SJSA1 (cell line): ENCODE measurements around the gene EME2. TPM values are rescaled to one million over a fixed set of nuclear protein-coding genes. Genes with fewer than 3 reads are reported as not detected.
"Not testable (repeated sequence)": the region's sequence is repeated elsewhere in the genome, so short reads cannot be mapped to it uniquely, and the experiment has no call there.

Experiments used
- DNase-seq, 2 experiments: peaks; one replicate each; pipeline ENCODE4 v3.0.0-alpha.2; 2015 to 2020; ENCODE audit warnings: low spot score in 2 of 2, low read depth in 1 of 2
- H3K27ac ChIP-seq: fragments of 250-450 bp; sonication (Bioruptor Pico); 2 replicates; pipeline ENCODE4 v1.5.1; 2020; ENCODE audit warnings: mild to moderate bottlenecking, moderate library complexity
- H3K27me3 ChIP-seq: fragments of 250-450 bp; sonication (Bioruptor Pico); replicated peaks from 2 replicates; pipeline ENCODE4 v1.5.1; 2020; ENCODE audit warnings: mild to moderate bottlenecking, moderate library complexity
- H3K36me3 ChIP-seq: fragments of 250-450 bp; sonication (Bioruptor Pico); 2 replicates; pipeline ENCODE4 v1.5.1; 2020; ENCODE audit warnings: mild to moderate bottlenecking
- H3K4me1 ChIP-seq: fragments of 250-450 bp; sonication (Bioruptor Pico); replicated peaks from 2 replicates; pipeline ENCODE4 v1.6.1; 2021; ENCODE audit warnings: mild to moderate bottlenecking
- H3K4me3 ChIP-seq: fragments of 250-450 bp; sonication (Bioruptor Pico); 2 replicates; pipeline ENCODE4 v1.5.1; 2020; ENCODE audit warnings: mild to moderate bottlenecking
- H3K9me3 ChIP-seq: fragments of 250-450 bp; sonication (Bioruptor Pico); replicated peaks from 2 replicates; pipeline ENCODE4 v1.5.1; 2020; ENCODE audit warnings: mild to moderate bottlenecking
- total RNA-seq: library from RNA; depleted of rRNA; stranded (reverse); fragments of >200 nt; shearing (Covaris generic); gene quantifications from 2 replicates; pipeline ENCODE4 v1.2.3, GENCODE V29; 2014; rRNA removed

Gene EME2, protein sequence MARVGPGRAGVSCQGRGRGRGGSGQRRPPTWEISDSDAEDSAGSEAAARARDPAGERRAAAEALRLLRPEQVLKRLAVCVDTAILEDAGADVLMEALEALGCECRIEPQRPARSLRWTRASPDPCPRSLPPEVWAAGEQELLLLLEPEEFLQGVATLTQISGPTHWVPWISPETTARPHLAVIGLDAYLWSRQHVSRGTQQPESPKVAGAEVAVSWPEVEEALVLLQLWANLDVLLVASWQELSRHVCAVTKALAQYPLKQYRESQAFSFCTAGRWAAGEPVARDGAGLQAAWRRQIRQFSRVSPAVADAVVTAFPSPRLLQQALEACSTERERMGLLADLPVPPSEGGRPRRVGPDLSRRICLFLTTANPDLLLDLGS
- total RNA-seq = 6.9 and 7.7 TPM in 2 replicates

DNA sequence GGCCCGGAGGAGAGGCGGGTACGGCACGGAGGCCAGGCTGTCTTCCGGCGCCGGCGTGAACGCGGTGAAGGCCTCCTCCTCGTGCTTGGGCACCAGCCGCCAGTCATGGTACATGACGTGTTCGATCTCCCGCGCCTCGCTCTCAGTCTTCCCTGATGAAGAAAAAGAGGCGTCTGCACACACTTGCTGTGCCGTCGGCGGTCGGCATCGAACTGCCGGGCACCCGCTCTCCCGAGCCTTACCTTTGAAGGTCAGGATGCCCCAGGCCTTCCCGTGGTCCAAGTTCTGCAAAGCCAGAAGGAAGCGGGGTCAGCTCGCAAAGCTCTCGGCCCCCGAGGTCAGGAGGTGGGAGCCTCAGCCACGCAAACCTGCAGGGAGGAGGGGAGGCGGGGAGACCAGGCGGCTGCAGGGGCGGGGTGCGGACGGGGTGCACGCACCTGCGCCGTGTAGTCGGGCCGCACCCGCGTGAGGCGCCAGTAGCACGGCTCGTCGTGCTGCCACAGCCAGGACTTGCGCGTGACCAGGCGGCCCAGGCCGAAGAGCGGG is at the start of gene EME2:
Gene EME2 (plus strand): TSS at position 449 of the 546 bp plus-strand sequence. CDS start 418 bp downstream, outside the sequence.
- peaks cover 30% of the 10 kb centered on the region for H3K4me1 ChIP-seq
- H3K4me3 ChIP-seq = peak within 1 kb of the TSS; percentile 98
- peaks cover 89% of the 10 kb centered on the region for H3K36me3 ChIP-seq
- H3K27me3 ChIP-seq = no peaks in the 10 kb centered on the region
- peak in 1 of 2 experiments; percentile 47 for DNase-seq
- H3K27ac ChIP-seq = peak within 1 kb of the TSS; percentile 55
- peaks cover 4% of the 10 kb centered on the region for H3K9me3 ChIP-seq

DNA sequence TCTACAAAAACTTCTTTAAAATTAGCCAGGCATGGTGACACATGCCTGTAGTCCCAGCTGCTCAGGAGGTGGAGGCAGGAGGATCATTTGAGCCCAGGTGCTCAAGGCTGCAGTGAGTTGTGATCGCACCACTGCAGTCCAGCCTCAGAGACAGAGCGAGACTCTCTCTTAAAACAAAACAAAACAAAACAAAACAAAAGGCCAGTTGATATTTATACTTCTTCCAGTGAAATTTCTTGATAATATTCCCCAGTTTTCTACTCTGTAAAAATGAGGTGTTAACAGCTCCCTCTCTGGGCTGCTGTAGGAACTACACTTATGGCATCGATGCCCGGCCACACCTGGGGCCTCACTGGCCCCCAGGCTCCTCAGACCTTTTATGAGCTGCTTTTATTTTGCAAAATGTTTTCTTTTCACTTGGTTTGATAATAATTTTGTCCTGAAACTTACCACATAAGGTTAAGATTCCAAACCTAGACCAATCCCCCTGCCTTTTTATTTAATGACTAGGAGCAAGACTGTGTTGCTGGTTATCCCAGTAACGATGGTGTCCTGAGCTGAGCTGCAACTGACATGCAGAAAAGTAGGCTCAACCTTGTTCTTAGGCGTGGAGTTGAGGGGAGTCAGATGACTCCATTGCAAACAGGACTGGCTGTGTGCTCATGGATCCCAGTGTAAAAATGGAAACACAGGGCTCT is 49.0 kb upstream of the EME2 start:
- H3K27ac ChIP-seq = peak overlapping the region; percentile 37; the same call in 1 of the 2 replicates
- peak in 1 of 2 experiments; percentile 73 for DNase-seq

DNA sequence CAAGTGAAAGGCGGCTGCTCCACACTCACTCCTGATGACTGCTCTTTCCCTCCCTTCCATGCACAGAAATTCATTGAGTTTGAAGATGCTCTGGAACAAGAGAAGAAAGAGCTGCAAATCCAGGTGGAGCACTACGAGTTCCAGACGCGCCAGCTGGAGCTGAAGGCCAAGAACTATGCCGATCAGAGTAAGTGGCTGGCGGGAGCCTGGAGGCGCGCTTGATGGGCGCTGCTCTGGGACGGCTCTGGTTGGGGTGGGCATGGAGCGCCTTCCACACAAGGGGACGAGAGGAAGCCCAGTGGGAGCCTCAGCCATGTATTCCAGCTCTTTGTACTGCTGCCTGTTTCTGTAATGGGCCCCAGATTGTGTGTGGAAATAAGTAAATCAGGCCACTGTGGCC is 48.1 kb upstream of the EME2 start:
- no peaks in the 10 kb centered on the region for H3K27me3 ChIP-seq
- H3K4me3 ChIP-seq = no peak overlapping the region
- no peak overlapping the region for H3K27ac ChIP-seq
- peaks cover 33% of the 10 kb centered on the region for H3K4me1 ChIP-seq
- peaks cover 45% of the 10 kb centered on the region for H3K36me3 ChIP-seq
- H3K9me3 ChIP-seq = no peaks in the 10 kb centered on the region
- no peak for DNase-seq

More for the DNA sequence above, 49.0 kb upstream of the EME2 start:
- Histone ChIP-seq H3K27me3 (no peaks in the 10 kb centered on the region), H3K4me1 (peaks cover 33% of the 10 kb centered on the region), H3K36me3 (peaks cover 41% of the 10 kb centered on the region), H3K9me3 (no peaks in the 10 kb centered on the region), H3K4me3 (no peak overlapping the region)

DNA sequence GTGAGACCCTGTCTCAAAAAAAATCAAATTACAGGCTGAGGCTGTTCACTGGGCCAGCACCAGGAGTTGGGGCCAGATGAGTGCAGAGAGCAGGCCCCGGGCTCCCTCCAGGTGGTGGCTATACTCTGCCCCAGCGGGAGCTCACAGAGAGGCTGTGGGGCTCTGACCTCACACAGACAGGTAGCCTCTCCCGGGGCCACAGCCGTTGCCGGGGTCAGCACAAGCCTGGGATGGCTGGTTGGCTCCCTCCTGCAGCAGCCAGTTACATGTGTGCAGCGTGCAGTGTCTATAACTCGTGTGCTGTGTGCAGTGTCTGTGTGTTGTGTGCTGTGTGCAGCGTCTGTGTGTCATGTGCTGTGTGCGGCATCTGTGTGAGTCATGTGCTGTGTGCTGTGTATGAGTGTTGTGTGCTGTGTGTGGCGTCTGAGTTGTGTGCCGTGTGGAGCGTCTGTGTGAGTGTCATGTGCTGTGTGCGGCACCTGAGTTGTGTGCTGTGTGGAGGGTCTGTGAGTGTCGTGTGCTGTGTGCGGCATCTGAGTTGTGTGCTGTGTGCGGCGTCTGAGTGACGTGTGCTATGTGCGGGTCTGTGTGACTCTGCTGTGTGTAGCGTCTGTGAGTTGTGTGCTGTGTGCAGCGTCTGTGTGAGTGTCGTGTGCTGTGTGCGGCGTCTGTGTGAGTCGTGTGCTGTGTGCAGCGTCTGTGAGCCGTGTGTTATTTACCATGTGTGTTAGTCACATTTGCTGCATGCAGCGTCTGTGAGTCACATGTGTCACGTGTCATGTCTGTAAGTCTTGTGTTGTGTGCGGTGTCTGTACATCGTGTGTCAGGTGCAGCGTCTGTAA is 45.7 kb upstream of the EME2 start:
- DNase-seq = no peak
- no peaks in the 10 kb centered on the region for H3K9me3 ChIP-seq
- H3K27me3 ChIP-seq = no peaks in the 10 kb centered on the region
- H3K4me1 ChIP-seq = peaks cover 17% of the 10 kb centered on the region
- H3K27ac ChIP-seq = no peak overlapping the region
- H3K36me3 ChIP-seq = peaks cover 59% of the 10 kb centered on the region
- no peak overlapping the region for H3K4me3 ChIP-seq

DNA sequence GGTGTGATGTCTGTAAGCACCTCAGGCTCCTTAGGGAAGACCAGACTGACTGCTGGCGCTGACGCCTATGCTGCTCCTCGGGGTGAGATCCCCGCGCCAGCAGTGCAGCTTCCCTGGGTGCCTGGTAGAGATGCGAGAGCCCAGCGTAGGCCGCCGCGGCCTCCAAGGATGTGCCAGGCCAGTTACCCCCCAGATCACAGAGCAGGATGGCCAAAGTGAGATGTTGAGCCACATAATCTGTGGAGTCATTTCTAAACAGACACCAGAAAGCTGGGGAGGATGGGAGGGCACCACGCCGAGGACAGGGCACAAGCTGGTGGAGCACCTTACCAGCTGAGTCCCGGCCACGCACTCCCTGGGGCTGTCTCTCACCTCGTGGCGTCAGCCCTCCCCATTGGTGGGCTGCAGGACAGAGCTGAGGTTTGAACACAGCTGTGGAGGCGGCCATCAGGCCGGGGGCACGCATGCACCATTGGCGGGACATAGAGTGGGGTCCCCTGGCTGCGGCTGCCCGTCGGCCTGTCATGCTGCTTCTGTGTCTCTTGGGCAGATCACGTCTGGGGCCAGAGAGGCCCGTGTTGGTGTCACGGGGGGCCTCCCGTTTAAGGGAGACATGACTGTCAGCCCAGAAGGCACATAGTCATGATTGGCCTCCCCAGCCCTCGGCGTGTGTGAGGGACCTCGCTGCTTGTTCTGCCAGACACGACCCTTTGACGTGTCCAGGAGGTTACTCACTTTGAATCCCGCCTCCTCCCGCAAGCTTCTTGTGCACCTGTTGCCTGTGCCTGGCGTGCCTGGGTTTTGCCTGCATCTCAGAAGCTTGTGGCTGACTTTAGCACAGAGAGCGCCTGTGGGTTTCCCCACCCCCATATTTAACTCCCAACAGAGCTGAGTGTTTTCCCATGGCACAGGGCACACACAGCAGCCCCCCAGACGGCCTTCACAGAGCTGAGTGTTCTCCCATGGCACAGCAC is 44.7 kb upstream of the EME2 start:
- no peaks in the 10 kb centered on the region for H3K27me3 ChIP-seq
- no peaks in the 10 kb centered on the region for H3K9me3 ChIP-seq
- peaks cover 66% of the 10 kb centered on the region for H3K36me3 ChIP-seq
- no peak for DNase-seq
- peaks cover 9% of the 10 kb centered on the region for H3K4me1 ChIP-seq
- no peak overlapping the region for H3K27ac ChIP-seq
- no peak overlapping the region for H3K4me3 ChIP-seq

DNA sequence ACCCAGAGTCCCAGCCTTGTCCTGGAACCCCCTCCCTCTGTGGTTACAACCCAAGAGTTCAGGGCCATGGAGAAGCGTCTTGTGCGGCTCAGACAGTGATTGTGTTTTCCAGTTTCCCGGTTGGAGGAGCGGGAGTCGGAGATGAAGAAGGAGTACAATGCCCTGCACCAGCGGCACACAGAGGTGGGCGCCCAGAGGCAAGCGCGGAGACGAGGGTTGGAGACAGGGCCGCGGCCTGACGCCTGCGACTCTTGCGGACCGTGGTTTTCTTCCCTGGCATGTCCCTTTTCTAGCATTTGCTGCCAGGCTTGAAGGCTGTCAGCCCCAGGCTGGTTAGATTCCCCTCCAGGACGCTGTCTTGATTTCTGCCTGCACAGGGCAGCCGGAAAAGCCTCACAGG is 43.6 kb upstream of the EME2 start:
- Histone ChIP-seq H3K27me3 (no peaks in the 10 kb centered on the region), H3K27ac (no peak overlapping the region), H3K9me3 (no peaks in the 10 kb centered on the region), H3K4me1 (no peaks in the 10 kb centered on the region), H3K36me3 (peaks cover 75% of the 10 kb centered on the region), H3K4me3 (no peak overlapping the region)
- DNase-seq = no peak

DNA sequence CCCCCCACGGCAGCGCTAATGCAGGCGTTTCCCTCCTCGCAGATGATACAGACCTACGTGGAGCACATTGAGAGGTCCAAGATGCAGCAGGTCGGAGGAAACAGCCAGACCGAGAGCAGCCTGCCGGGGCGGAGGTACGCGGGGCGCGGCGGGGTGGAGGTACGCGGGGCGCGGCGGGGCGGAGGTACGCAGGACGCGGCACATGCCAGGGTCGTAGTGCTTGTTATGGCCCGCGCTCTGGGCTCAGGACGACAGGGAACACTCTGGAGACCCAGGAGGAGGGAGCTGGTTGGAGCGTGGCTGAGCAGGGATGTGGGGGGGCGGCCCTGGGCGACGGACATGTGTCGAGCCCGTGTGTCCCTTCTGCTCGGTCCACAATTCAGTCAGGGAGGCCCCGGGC is 43.2 kb upstream of the EME2 start:
- Histone ChIP-seq H3K9me3 (no peaks in the 10 kb centered on the region), H3K36me3 (peaks cover 75% of the 10 kb centered on the region), H3K4me3 (no peak overlapping the region), H3K27me3 (no peaks in the 10 kb centered on the region), H3K4me1 (no peaks in the 10 kb centered on the region), H3K27ac (no peak overlapping the region)
- DNase-seq = no peak

DNA sequence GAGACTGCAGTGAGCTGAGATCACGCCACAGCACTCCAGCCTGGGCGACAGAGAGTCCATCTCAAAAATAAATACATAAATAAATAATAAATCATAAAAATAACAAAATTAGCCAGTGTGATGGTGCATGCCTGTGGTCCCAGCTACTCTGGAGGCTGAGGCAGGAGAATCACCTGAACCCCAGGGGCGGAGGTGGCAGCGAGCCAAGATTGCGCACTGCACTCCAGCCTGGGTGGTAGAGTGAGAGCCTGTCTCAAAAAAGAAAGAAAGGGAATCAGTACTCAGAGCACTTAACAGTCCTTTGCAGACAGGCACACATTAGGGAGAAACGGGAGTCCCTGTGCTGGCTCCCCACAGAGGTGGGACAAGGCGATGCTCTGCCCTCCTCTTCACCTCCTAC is 41.5 kb upstream of the EME2 start:
- H3K27ac ChIP-seq = no peak overlapping the region
- DNase-seq = no peak
- H3K36me3 ChIP-seq = peaks cover 73% of the 10 kb centered on the region
- H3K4me3 ChIP-seq = no peak overlapping the region
- no peaks in the 10 kb centered on the region for H3K27me3 ChIP-seq
- no peaks in the 10 kb centered on the region for H3K4me1 ChIP-seq
- peaks cover 5% of the 10 kb centered on the region for H3K9me3 ChIP-seq

DNA sequence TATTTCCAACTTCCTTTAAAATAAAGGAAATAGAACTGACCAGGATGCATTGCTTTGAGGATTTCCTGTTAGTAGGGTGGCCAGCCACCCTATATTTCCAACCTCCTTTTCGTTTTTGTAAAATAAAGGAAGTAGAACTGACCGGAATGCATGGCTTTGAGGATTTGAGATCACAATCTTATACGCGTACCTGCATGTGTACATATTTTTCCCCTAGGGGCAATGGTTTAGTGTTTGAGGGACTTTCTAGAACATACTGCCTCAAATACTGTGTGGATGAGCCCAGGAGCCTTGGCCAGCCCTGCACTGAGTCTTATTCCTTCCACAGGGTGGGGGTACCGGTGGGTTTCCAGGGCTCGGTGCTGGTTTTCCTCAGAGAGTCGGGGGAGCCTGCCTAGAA is 41.0 kb upstream of the EME2 start:
- no peak overlapping the region for H3K4me3 ChIP-seq
- no peaks in the 10 kb centered on the region for H3K4me1 ChIP-seq
- peaks cover 67% of the 10 kb centered on the region for H3K36me3 ChIP-seq

DNA sequence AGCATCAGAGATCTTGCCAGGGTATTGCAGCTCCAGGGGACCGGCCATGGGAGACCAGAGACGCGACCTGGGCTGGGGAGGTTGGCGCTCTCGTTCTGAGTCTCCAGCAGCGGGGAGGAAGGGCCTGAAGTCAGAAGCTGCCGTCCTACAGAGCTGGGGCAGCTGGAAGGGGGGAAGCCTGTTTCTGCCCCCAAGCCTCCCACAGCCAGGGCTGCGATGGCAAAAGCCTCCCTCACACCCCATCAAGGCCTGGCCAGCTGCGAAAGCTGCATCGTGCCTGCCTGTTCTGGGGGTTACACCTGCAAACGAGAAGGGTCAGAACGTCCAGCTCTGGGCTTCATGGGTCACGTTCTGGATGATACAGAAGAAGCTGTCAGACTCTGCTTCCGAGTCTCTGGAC is 40.5 kb upstream of the EME2 start:
- Histone ChIP-seq H3K9me3 (peaks cover 5% of the 10 kb centered on the region), H3K36me3 (peaks cover 63% of the 10 kb centered on the region), H3K27ac (no peak overlapping the region), H3K4me1 (no peaks in the 10 kb centered on the region), H3K27me3 (no peaks in the 10 kb centered on the region), H3K4me3 (no peak overlapping the region)
- no peak for DNase-seq

More for the DNA sequence above, 41.0 kb upstream of the EME2 start:
- Histone ChIP-seq H3K9me3 (peaks cover 5% of the 10 kb centered on the region), H3K27me3 (no peaks in the 10 kb centered on the region), H3K27ac (no peak overlapping the region)
- DNase-seq = no peak

DNA sequence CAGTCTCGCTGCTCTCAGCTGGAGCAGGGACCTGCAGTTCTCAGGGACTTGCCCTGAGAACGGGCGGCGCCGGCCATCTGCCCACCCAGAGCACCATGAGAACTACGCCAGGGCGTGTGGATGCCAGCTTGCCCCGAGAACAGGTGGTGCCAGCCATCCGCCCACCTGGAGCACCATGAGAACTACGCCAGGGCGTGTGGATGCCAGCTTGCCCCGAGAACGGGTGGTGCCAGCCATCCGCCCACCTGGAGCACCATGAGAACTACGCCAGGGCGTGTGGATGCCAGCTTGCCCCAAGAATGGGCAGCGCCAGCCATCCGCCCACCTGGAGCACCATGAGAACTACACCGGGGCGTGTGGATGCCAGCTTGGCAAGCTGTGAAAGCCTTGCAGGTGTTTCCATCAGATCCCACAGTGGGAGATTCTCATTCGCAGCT is 40.0 kb upstream of the EME2 start:
- H3K9me3 ChIP-seq, H3K27me3 ChIP-seq, H3K27ac ChIP-seq, H3K4me3 ChIP-seq, H3K4me1 ChIP-seq, DNase-seq: not testable (repeated sequence)
- H3K36me3 ChIP-seq = peaks cover 58% of the 10 kb centered on the region

DNA sequence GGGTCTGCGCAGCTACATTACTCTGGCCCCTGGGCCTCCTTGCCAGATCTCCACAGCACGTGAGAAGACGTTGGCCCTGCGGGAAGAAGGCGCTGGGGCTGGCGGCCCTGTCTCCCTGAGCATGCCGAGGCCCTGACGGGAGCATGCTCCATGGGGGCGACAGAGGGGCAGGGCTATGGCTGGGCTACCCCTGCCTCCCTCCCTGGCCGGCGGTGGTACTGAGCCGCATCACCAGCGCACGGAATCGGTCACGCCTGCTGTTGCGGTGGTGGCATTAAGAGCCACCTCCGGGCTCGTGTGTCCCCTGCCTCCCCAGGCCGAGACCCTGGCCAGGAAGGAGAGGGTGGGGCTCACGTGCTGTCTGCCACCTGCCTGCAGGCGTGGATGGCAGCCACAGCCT is 38.5 kb upstream of the EME2 start:
- Histone ChIP-seq H3K9me3 (peaks cover 5% of the 10 kb centered on the region), H3K4me1 (no peaks in the 10 kb centered on the region), H3K4me3 (no peak overlapping the region), H3K27me3 (no peaks in the 10 kb centered on the region), H3K36me3 (peaks cover 47% of the 10 kb centered on the region), H3K27ac (no peak overlapping the region)
- no peak for DNase-seq
